Neuronal stem cell (in vitro differentiated cells): Measurements from ENCODE around the gene MLYCD.

Source experiments
- DNase-seq: peaks from one replicate; pipeline ENCODE4 v3.0.0-alpha.2; 2013; ENCODE audit warnings: low spot score
- H2AFZ ChIP-seq: one replicate; pipeline ENCODE4 v1.6.1; 2013; ENCODE audit warnings: mild to moderate bottlenecking, low read length, inconsistent platforms
- H2AK5ac ChIP-seq: 2 replicates; pipeline ENCODE4 v1.6.1; 2013; ENCODE audit warnings: low read depth, mild to moderate bottlenecking, inconsistent platforms, low read length, moderate library complexity, mixed read lengths
- H2BK120ac ChIP-seq: 2 replicates; pipeline ENCODE4 v1.6.1; 2013; ENCODE audit warnings: low read depth, mild to moderate bottlenecking, inconsistent platforms, low read length, moderate library complexity, mixed read lengths
- H2BK12ac ChIP-seq: one replicate; pipeline ENCODE4 v1.6.1; 2013; ENCODE audit warnings: low read length, inconsistent platforms
- H2BK15ac ChIP-seq: 2 replicates; pipeline ENCODE4 v1.6.1; 2013; ENCODE audit warnings: mild to moderate bottlenecking, low read length, inconsistent platforms, mixed read lengths
- H2BK5ac ChIP-seq: one replicate; pipeline ENCODE4 v1.6.1; 2013; ENCODE audit warnings: inconsistent platforms, mild to moderate bottlenecking, low read length, moderate library complexity
- H3K14ac ChIP-seq: one replicate; pipeline ENCODE4 v1.6.1; 2013; ENCODE audit warnings: low read length, inconsistent platforms
- H3K18ac ChIP-seq: 2 replicates; pipeline ENCODE4 v1.6.1; 2013; ENCODE audit warnings: low read length, inconsistent platforms
- H3K23ac ChIP-seq: 2 replicates; pipeline ENCODE4 v1.6.1; 2013; ENCODE audit warnings: low read depth, mild to moderate bottlenecking, mixed read lengths, low read length, inconsistent platforms; ENCODE audit not compliant: poor library complexity
- H3K27ac ChIP-seq: replicated peaks from 3 replicates; pipeline ENCODE4 v1.5.1; 2013; ENCODE audit warnings: low read length, inconsistent platforms
- H3K27me3 ChIP-seq, 3 experiments: 2 replicates each; pipeline ENCODE4 v1.6.1; 2013; ENCODE audit warnings: low read length in 3 of 3, mild to moderate bottlenecking in 2 of 3, inconsistent platforms in 1 of 3, low read depth in 1 of 3, mixed read lengths in 1 of 3, moderate library complexity in 1 of 3; ENCODE audit not compliant: control insufficient read depth in 3 of 3, insufficient read depth in 3 of 3
- H3K36me3 ChIP-seq, 2 donors: replicated peaks in 1 of 2; 2 replicates each; pipeline ENCODE4 v1.6.1; 2013; ENCODE audit warnings: low read length in 2 of 2; ENCODE audit not compliant: control insufficient read depth in 2 of 2, insufficient read depth in 2 of 2
- H3K4ac ChIP-seq: 2 replicates; pipeline ENCODE4 v1.6.1; 2013; ENCODE audit warnings: inconsistent platforms, mild to moderate bottlenecking, low read length, moderate library complexity
- H3K4me1 ChIP-seq, 2 donors: 1 replicate in 1 of 2; 2 replicates in 1 of 2; pipeline ENCODE4 v1.6.1; 2013; ENCODE audit warnings: low read length in 2 of 2, low read depth in 1 of 2; ENCODE audit not compliant: control insufficient read depth in 2 of 2, insufficient read depth in 1 of 2
- H3K4me2 ChIP-seq: one replicate; pipeline ENCODE4 v1.6.1; 2013; ENCODE audit warnings: mild to moderate bottlenecking, low read length, inconsistent platforms; ENCODE audit not compliant: insufficient read depth, poor library complexity, severe bottlenecking
- H3K4me3 ChIP-seq, 2 donors: 2 replicates each; pipeline ENCODE4 v1.5.1; 2013; ENCODE audit warnings: low read length in 2 of 2, mild to moderate bottlenecking in 2 of 2, inconsistent platforms in 1 of 2, moderate library complexity in 1 of 2
- H3K79me1 ChIP-seq: one replicate; pipeline ENCODE4 v1.6.1; 2013; ENCODE audit warnings: low read depth, mild to moderate bottlenecking, inconsistent platforms, low read length, moderate library complexity
- H3K9ac ChIP-seq: one replicate; pipeline ENCODE4 v1.6.1; 2013; ENCODE audit warnings: mild to moderate bottlenecking, low read depth, low read length, inconsistent platforms; ENCODE audit not compliant: poor library complexity
- H3K9me3 ChIP-seq, 2 donors: replicated peaks in 1 of 2; 2 replicates each; pipeline versions ENCODE3 to v1.6.1; 2013; ENCODE audit warnings: low read length in 2 of 2, mild to moderate bottlenecking in 2 of 2, inconsistent platforms in 1 of 2, low read depth in 1 of 2, mixed read lengths in 1 of 2, moderate library complexity in 1 of 2; ENCODE audit not compliant: control insufficient read depth in 2 of 2, insufficient read depth in 1 of 2
- H4K8ac ChIP-seq: one replicate; pipeline ENCODE4 v1.6.1; 2013; ENCODE audit warnings: low read depth, mild to moderate bottlenecking, inconsistent platforms, low read length, moderate library complexity
- H4K91ac ChIP-seq: one replicate; pipeline ENCODE4 v1.6.1; 2013; ENCODE audit warnings: low read length, low read depth, mild to moderate bottlenecking, inconsistent platforms; ENCODE audit not compliant: poor library complexity
- WGBS, 2 donors: extraction: QIAGEN DNeasy Blood & Tissue Kit; methylation state at CpG; one replicate each; pipeline ENCODE4 v1.1.7; 2013; ENCODE audit warnings: missing lambda C conversion rate in 2 of 2, mixed read lengths in 1 of 2; ENCODE audit not compliant: insufficient read length in 2 of 2, insufficient replicate concordance in 1 of 2; ENCODE audit errors: extremely low coverage in 2 of 2; 5-methylcytosine and 5-hydroxymethylcytosine counted together

Gene MLYCD

GRCh38 chr16:83912519-83913244 lies 13.8 kb downstream of the MLYCD start:
- Histone ChIP-seq H3K4ac (no peak overlapping the region), H3K4me1 (peaks cover 2 to 9% of the 10 kb centered on the region in 2 donors)
- WGBS, 2 donors = no CpG with 5 or more reads among the region's 12 CpGs

GRCh38 chr16:83913245-83913633 lies 14.3 kb downstream of the MLYCD start:
- Histone ChIP-seq H3K4me2 (no peak overlapping the region), H3K23ac (no peak overlapping the region), H3K4me1 (peaks cover 2 to 5% of the 10 kb centered on the region in 2 donors), H2BK5ac (no peak overlapping the region), H2BK15ac (no peak overlapping the region), H2AK5ac (no peak overlapping the region), H3K27ac (no peak overlapping the region), H3K36me3 (peaks cover 20 to 84% of the 10 kb centered on the region in 2 donors), H3K4me3 (no peak overlapping the region), H3K18ac (no peak overlapping the region), H2BK120ac (no peak overlapping the region), H3K79me1 (no peaks in the 10 kb centered on the region), H3K9ac (no peak overlapping the region), H2AFZ (no peak overlapping the region), H3K27me3 (no peaks in the 10 kb centered on the region), H3K9me3 (peaks cover 0 to 2% of the 10 kb centered on the region in 2 donors), H3K14ac (no peak overlapping the region), H4K8ac (no peak overlapping the region), H3K4ac (no peak overlapping the region), H2BK12ac (no peak overlapping the region), H4K91ac (no peak overlapping the region)
- DNase-seq = no peak
- no CpG with 5 or more reads among the region's 15 CpGs for WGBS, 2 donors

More at GRCh38 chr16:83912519-83913244, 13.8 kb downstream of the MLYCD start:
- no peak overlapping the region for H3K27ac ChIP-seq
- no peaks in the 10 kb centered on the region for H3K27me3 ChIP-seq
- H2AFZ ChIP-seq = no peak overlapping the region
- no peak overlapping the region for H2BK15ac ChIP-seq
- H2AK5ac ChIP-seq = no peak overlapping the region
- H3K9me3 ChIP-seq = peaks cover 0 to 2% of the 10 kb centered on the region in 2 donors
- no peak overlapping the region for H3K18ac ChIP-seq
- no peak overlapping the region for H2BK12ac ChIP-seq
- peaks cover 16 to 79% of the 10 kb centered on the region in 2 donors for H3K36me3 ChIP-seq
- no peak overlapping the region for H3K9ac ChIP-seq
- H4K91ac ChIP-seq = no peak overlapping the region
- H3K23ac ChIP-seq = no peak overlapping the region
- H3K4me2 ChIP-seq = no peak overlapping the region
- no peak overlapping the region for H3K4me3 ChIP-seq
- no peaks in the 10 kb centered on the region for H3K79me1 ChIP-seq
- no peak overlapping the region for H4K8ac ChIP-seq
- H2BK5ac ChIP-seq = no peak overlapping the region
- DNase-seq = no peak
- no peak overlapping the region for H2BK120ac ChIP-seq
- H3K14ac ChIP-seq = no peak overlapping the region

- peaks cover 30 to 85% of the 10 kb centered on the region in 2 donors for H3K36me3 ChIP-seq
- H2BK15ac ChIP-seq = no peak overlapping the region
- H2AFZ ChIP-seq = no peak overlapping the region
- no CpG with 5 or more reads among the region's 21 CpGs for WGBS, 2 donors
- H3K9ac ChIP-seq = no peak overlapping the region
- H3K27ac ChIP-seq = no peak overlapping the region
- DNase-seq = no peak
- no peaks in the 10 kb centered on the region for H3K79me1 ChIP-seq
- H3K4me3 ChIP-seq = no peak overlapping the region
- no peak overlapping the region for H2BK120ac ChIP-seq
- no peak overlapping the region for H3K18ac ChIP-seq
- no peak overlapping the region for H3K4ac ChIP-seq
- no peak overlapping the region for H2BK12ac ChIP-seq
- H4K91ac ChIP-seq = no peak overlapping the region
- peak overlapping the region; percentile 52 for H3K23ac ChIP-seq
- no peak overlapping the region for H2BK5ac ChIP-seq
- no peak overlapping the region for H3K4me2 ChIP-seq
- peak overlapping the region; percentile 92 for H4K8ac ChIP-seq
- H2AK5ac ChIP-seq = no peak overlapping the region
- H3K9me3 ChIP-seq = peaks cover 0 to 11% of the 10 kb centered on the region in 2 donors
- H3K27me3 ChIP-seq = peaks cover 0 to 2% (median 0%) of the 10 kb centered on the region in 3 experiments
- peaks cover 0 to 2% of the 10 kb centered on the region in 2 donors for H3K4me1 ChIP-seq
- no peak overlapping the region for H3K14ac ChIP-seq
These were observed 15.3 kb downstream of the MLYCD start for GRCh38 chr16:83914091-83914710.

- Histone ChIP-seq H3K4me1 (peaks cover 0 to 2% of the 10 kb centered on the region in 2 donors), H3K27ac (no peak overlapping the region), H3K18ac (no peak overlapping the region), H3K36me3 (peaks cover 35 to 85% of the 10 kb centered on the region in 2 donors), H3K27me3 (peaks cover 0 to 2% (median 0%) of the 10 kb centered on the region in 3 experiments), H3K4ac (no peak overlapping the region), H2BK15ac (no peak overlapping the region), H4K8ac (no peak overlapping the region), H2AK5ac (no peak overlapping the region), H2AFZ (no peak overlapping the region), H3K4me2 (no peak overlapping the region), H3K23ac (peak overlapping the region; percentile 22), H3K4me3 (no peak overlapping the region), H3K9ac (no peak overlapping the region), H2BK120ac (no peak overlapping the region), H4K91ac (no peak overlapping the region), H2BK5ac (no peak overlapping the region), H3K79me1 (no peaks in the 10 kb centered on the region), H3K9me3 (peaks cover 0 to 18% of the 10 kb centered on the region in 2 donors), H3K14ac (no peak overlapping the region), H2BK12ac (no peak overlapping the region)
- WGBS, 2 donors = no CpG with 5 or more reads among the region's 22 CpGs
- no peak for DNase-seq
These were observed 16.2 kb downstream of the MLYCD start for GRCh38 chr16:83915081-83915480.
